H9 (cell line): ENCODE results near the gene B3GNT3. TPM values are rescaled to one million over a fixed set of nuclear protein-coding genes. Genes with fewer than 3 reads are reported as not detected.

ENCODE experiments used
- DNase-seq: peaks from one replicate; pipeline ENCODE4 v3.0.0-alpha.2; 2017
- H2AFZ ChIP-seq: one replicate; pipeline ENCODE4 v1.6.1; 2013; ENCODE audit warnings: mild to moderate bottlenecking, low read length, control low read depth, moderate library complexity
- H2AK5ac ChIP-seq: 2 replicates; pipeline ENCODE4 v1.6.1; 2013; ENCODE audit warnings: low read length, control low read depth, mixed read lengths; ENCODE audit not compliant: insufficient read length
- H2BK120ac ChIP-seq: one replicate; pipeline ENCODE4 v1.6.1; 2013; ENCODE audit warnings: low read depth, mild to moderate bottlenecking, low read length, control low read depth, inconsistent platforms; ENCODE audit not compliant: poor library complexity, severe bottlenecking
- H2BK12ac ChIP-seq: 2 replicates; pipeline ENCODE4 v1.6.1; 2013; ENCODE audit warnings: low read length, control low read depth, mixed read lengths, low read depth; ENCODE audit not compliant: insufficient read length
- H2BK15ac ChIP-seq: 2 replicates; pipeline ENCODE4 v1.6.1; 2013; ENCODE audit warnings: low read depth, low read length, control low read depth
- H2BK20ac ChIP-seq: one replicate; pipeline ENCODE4 v1.6.1; 2013; ENCODE audit warnings: low read depth, mild to moderate bottlenecking, low read length, control low read depth, inconsistent platforms; ENCODE audit not compliant: poor library complexity, severe bottlenecking
- H2BK5ac ChIP-seq: 2 replicates; pipeline ENCODE4 v1.6.1; 2013; ENCODE audit warnings: low read length, control low read depth, mixed read lengths; ENCODE audit not compliant: insufficient read length
- H3K14ac ChIP-seq: 2 replicates; pipeline ENCODE4 v1.6.1; 2013; ENCODE audit warnings: low read length, control low read depth; ENCODE audit not compliant: insufficient read depth
- H3K18ac ChIP-seq: 2 replicates; pipeline ENCODE4 v1.6.1; 2013; ENCODE audit warnings: low read depth, mild to moderate bottlenecking, mixed read lengths, low read length, control low read depth; ENCODE audit not compliant: insufficient read length
- H3K23ac ChIP-seq: 2 replicates; pipeline ENCODE4 v1.6.1; 2013; ENCODE audit warnings: low read length, control low read depth, mixed read lengths, low read depth; ENCODE audit not compliant: insufficient read length
- H3K23me2 ChIP-seq: 2 replicates; pipeline ENCODE4 v1.6.1; 2013; ENCODE audit warnings: low read depth, mild to moderate bottlenecking, mixed read lengths, low read length, control low read depth; ENCODE audit not compliant: insufficient read length, poor library complexity, severe bottlenecking
- H3K27ac ChIP-seq: 2 replicates; pipeline ENCODE4 v1.5.1; 2013; ENCODE audit warnings: low read length, control low read depth, mixed read lengths, low read depth; ENCODE audit not compliant: insufficient read length
- H3K27me3 ChIP-seq: 2 replicates; pipeline ENCODE4 v1.6.1; 2013; ENCODE audit warnings: low read length, control low read depth, inconsistent platforms; ENCODE audit not compliant: insufficient read depth
- H3K4ac ChIP-seq: 2 replicates; pipeline ENCODE4 v1.6.1; 2013; ENCODE audit warnings: low read depth, mild to moderate bottlenecking, control low read depth, inconsistent platforms, low read length, moderate library complexity
- H3K4me1 ChIP-seq: 2 replicates; pipeline ENCODE4 v1.6.1; 2013; ENCODE audit warnings: low read length, control low read depth, inconsistent platforms; ENCODE audit not compliant: insufficient read depth
- H3K4me2 ChIP-seq: 2 replicates; pipeline ENCODE4 v1.6.1; 2013; ENCODE audit warnings: low read length, control low read depth, mixed read lengths; ENCODE audit not compliant: insufficient read length, insufficient read depth
- H3K56ac ChIP-seq: 2 replicates; pipeline ENCODE4 v1.6.1; 2013; ENCODE audit warnings: low read depth, mild to moderate bottlenecking, mixed read lengths, low read length, control low read depth; ENCODE audit not compliant: insufficient read length
- H3K79me1 ChIP-seq: 2 replicates; pipeline ENCODE4 v1.6.1; 2013; ENCODE audit warnings: low read depth, mild to moderate bottlenecking, moderate library complexity, low read length, control low read depth, inconsistent platforms; ENCODE audit not compliant: insufficient read depth, poor library complexity, severe bottlenecking
- H3K79me2 ChIP-seq: 2 replicates; pipeline ENCODE4 v1.6.1; 2013; ENCODE audit warnings: low read length, control low read depth, inconsistent platforms; ENCODE audit not compliant: insufficient read depth
- H3K9ac ChIP-seq: 2 replicates; pipeline ENCODE4 v1.6.1; 2013; ENCODE audit warnings: low read length, control low read depth, mixed read lengths; ENCODE audit not compliant: insufficient read length; ENCODE audit errors: extremely low read depth
- H3K9me3 ChIP-seq: one replicate; pipeline ENCODE4 v1.6.1; 2013; ENCODE audit warnings: low read depth, low read length, inconsistent platforms; ENCODE audit not compliant: control insufficient read depth
- H3T11ph ChIP-seq: one replicate; pipeline ENCODE4 v1.6.1; 2013; ENCODE audit warnings: mild to moderate bottlenecking, low read length, control low read depth, inconsistent platforms
- H4K20me1 ChIP-seq: one replicate; pipeline ENCODE4 v1.6.1; 2013; ENCODE audit not compliant: control insufficient read depth, insufficient read length, insufficient read depth
- H4K5ac ChIP-seq: 2 replicates; pipeline ENCODE4 v1.6.1; 2013; ENCODE audit warnings: low read depth, mild to moderate bottlenecking, mixed read lengths, low read length, control low read depth; ENCODE audit not compliant: insufficient read length
- H4K8ac ChIP-seq: replicated peaks from 2 replicates; pipeline ENCODE4 v1.6.1; 2013; ENCODE audit warnings: low read length, control low read depth, mixed read lengths, low read depth; ENCODE audit not compliant: insufficient read length
- H4K91ac ChIP-seq: 2 replicates; pipeline ENCODE4 v1.6.1; 2013; ENCODE audit warnings: low read depth, mild to moderate bottlenecking, moderate library complexity, mixed read lengths, low read length, control low read depth; ENCODE audit not compliant: insufficient read length
- H3K27ac Mint-ChIP-seq, 3 experiments: 2 replicates in 2 of 3; 3 replicates in 1 of 3; pipeline ENCODE4 v1.8.0; 2020 to 2021; ENCODE audit warnings: mixed read lengths in 3 of 3, mild to moderate bottlenecking in 1 of 3, moderate library complexity in 1 of 3
- H3K27me3 Mint-ChIP-seq: 2 replicates; pipeline ENCODE4 v1.8.0; 2021; ENCODE audit warnings: low read depth, mild to moderate bottlenecking, moderate library complexity, mixed read lengths
- H3K36me3 Mint-ChIP-seq, 3 experiments: 2 replicates in 2 of 3; 3 replicates in 1 of 3; pipeline ENCODE4 v1.8.0; 2020 to 2021; ENCODE audit warnings: low read depth in 3 of 3, mixed read lengths in 3 of 3; ENCODE audit not compliant: insufficient read depth in 1 of 3
- H3K4me1 Mint-ChIP-seq, 2 experiments: 2 replicates each; pipeline ENCODE4 v1.8.0; 2020; ENCODE audit warnings: mixed read lengths in 2 of 2
- H3K4me3 Mint-ChIP-seq, 2 experiments: 2 replicates in 1 of 2; 3 replicates in 1 of 2; pipeline ENCODE4 v1.8.0; 2020 to 2021; ENCODE audit warnings: mild to moderate bottlenecking in 2 of 2, mixed read lengths in 2 of 2, moderate library complexity in 1 of 2
- H3K9me3 Mint-ChIP-seq, 2 experiments: 2 replicates in 1 of 2; 3 replicates in 1 of 2; pipeline ENCODE4 v1.8.0; 2020; ENCODE audit warnings: mild to moderate bottlenecking in 2 of 2, mixed read lengths in 2 of 2, moderate library complexity in 1 of 2
- WGBS: extraction: QIAGEN DNeasy Blood & Tissue Kit; methylation state at CpG from one replicate; pipeline ENCODE4 v1.1.7; 2013; ENCODE audit warnings: missing lambda C conversion rate, low lambda C conversion rate, mixed read lengths; ENCODE audit not compliant: insufficient read length; ENCODE audit errors: extremely low coverage; 5-methylcytosine and 5-hydroxymethylcytosine counted together
- total RNA-seq: library from RNA; stranded (reverse); gene quantifications from 2 replicates; pipeline ENCODE4 v1.2.1, GENCODE V29; 2021
- TF ChIP-seq, protein P1 (sequence below): fragments of 200-600 bp; sonication (generic); conservative IDR thresholded peaks from 3 replicates; pipeline ENCODE4 v1.8.0; 2021; ENCODE audit warnings: antibody characterized with exemption, mild to moderate bottlenecking

Gene B3GNT3
- total RNA-seq, 1 experiment from 2014 or later = 0.96 TPM

- no peak overlapping the region for H3K23ac ChIP-seq
- H3K27me3 ChIP-seq = no peaks in the 10 kb centered on the region
- H2AFZ ChIP-seq = no peak overlapping the region
- H3K4me1 Mint-ChIP-seq = peaks cover 6 to 21% of the 10 kb centered on the region in 2 experiments
- H3K36me3 Mint-ChIP-seq = no peaks in the 10 kb centered on the region; a peak in 1 of 7 replicates
- H3K4me3 Mint-ChIP-seq = peak overlapping the region in 1 of 2 experiments; percentile 54; a peak in 2 of 5 replicates
- H3K18ac ChIP-seq = no peak overlapping the region
- no peak overlapping the region for H3T11ph ChIP-seq
- H3K4me1 ChIP-seq = no peaks in the 10 kb centered on the region
- no CpG with 5 or more reads among the region's 14 CpGs for WGBS
- H4K8ac ChIP-seq = no peak overlapping the region
- no peak overlapping the region for H2BK15ac ChIP-seq
- H4K5ac ChIP-seq = no peak overlapping the region
- H3K4ac ChIP-seq = no peak overlapping the region
- no peak overlapping the region for H3K4me2 ChIP-seq
- no peak overlapping the region for H3K14ac ChIP-seq
- TF ChIP-seq, protein P1, sequence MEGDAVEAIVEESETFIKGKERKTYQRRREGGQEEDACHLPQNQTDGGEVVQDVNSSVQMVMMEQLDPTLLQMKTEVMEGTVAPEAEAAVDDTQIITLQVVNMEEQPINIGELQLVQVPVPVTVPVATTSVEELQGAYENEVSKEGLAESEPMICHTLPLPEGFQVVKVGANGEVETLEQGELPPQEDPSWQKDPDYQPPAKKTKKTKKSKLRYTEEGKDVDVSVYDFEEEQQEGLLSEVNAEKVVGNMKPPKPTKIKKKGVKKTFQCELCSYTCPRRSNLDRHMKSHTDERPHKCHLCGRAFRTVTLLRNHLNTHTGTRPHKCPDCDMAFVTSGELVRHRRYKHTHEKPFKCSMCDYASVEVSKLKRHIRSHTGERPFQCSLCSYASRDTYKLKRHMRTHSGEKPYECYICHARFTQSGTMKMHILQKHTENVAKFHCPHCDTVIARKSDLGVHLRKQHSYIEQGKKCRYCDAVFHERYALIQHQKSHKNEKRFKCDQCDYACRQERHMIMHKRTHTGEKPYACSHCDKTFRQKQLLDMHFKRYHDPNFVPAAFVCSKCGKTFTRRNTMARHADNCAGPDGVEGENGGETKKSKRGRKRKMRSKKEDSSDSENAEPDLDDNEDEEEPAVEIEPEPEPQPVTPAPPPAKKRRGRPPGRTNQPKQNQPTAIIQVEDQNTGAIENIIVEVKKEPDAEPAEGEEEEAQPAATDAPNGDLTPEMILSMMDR = no peak
- H4K91ac ChIP-seq = no peak overlapping the region
- peaks cover 13% of the 10 kb centered on the region for H3K23me2 ChIP-seq
- H3K27ac Mint-ChIP-seq = peak overlapping the region in 1 of 3 experiments; percentile 53; a peak in 1 of 7 replicates
- no peak for DNase-seq
- no peaks in the 10 kb centered on the region for H3K9me3 ChIP-seq
- no peaks in the 10 kb centered on the region for H3K9me3 Mint-ChIP-seq
- H2BK12ac ChIP-seq = no peak overlapping the region
- H2BK120ac ChIP-seq = no peak overlapping the region
- H3K79me2 ChIP-seq = no peaks in the 10 kb centered on the region
- H3K9ac ChIP-seq = no peak overlapping the region
- no peak overlapping the region for H3K56ac ChIP-seq
- no peak overlapping the region for H3K27ac ChIP-seq
- no peak overlapping the region for H2BK20ac ChIP-seq
- no peak overlapping the region for H2AK5ac ChIP-seq
- H2BK5ac ChIP-seq = no peak overlapping the region
- peaks cover 53% of the 10 kb centered on the region for H3K27me3 Mint-ChIP-seq
- no peaks in the 10 kb centered on the region for H3K79me1 ChIP-seq
- no peaks in the 10 kb centered on the region for H4K20me1 ChIP-seq
Observed at GRCh38 chr19:17843908-17844490, 49.1 kb downstream of the B3GNT3 start.
